NCI-H2081 (cell line): Measurements from ENCODE around the gene TTLL13.

ENCODE experiments used
- DNase-seq, 2 experiments: peaks; one replicate each; lab custom pipeline; 2025; lab: John Stamatoyannopoulos, UW

The TTLL13 gene

GRCh38 chr15:90249203-90249863, at the start of gene TTLL13:
TTLL13 (plus strand) TSS chr15:90249556; CDS start chr15:90250631, 1,075 bp downstream.
- DNase-seq = peak; percentile 81 to 89

GRCh38 chr15:90200534-90201129, 48.7 kb upstream of the TTLL13 start:
- DNase-seq = no peak

GRCh38 chr15:90201130-90201943, 48.0 kb upstream of the TTLL13 start, which contains the start of gene SEMA4B:
SEMA4B (plus strand) TSS chr15:90201330; CDS start chr15:90201579, 249 bp downstream.
- DNase-seq = peak; percentile 55 to 63

- DNase-seq = no peak
Measured at GRCh38 chr15:90201944-90202375, 47.4 kb upstream of the TTLL13 start.

- no peak for DNase-seq
Measured at GRCh38 chr15:90202929-90203328, 46.4 kb upstream of the TTLL13 start.

GRCh38 chr15:90203473-90203872, 45.9 kb upstream of the TTLL13 start:
- DNase-seq = no peak

- DNase-seq = peak in 1 of 2 experiments; percentile 42
Measured at GRCh38 chr15:90203922-90204321, 45.4 kb upstream of the TTLL13 start.

- DNase-seq = no peak
Measured at GRCh38 chr15:90205050-90205848, 44.1 kb upstream of the TTLL13 start.

GRCh38 chr15:90205886-90206285, 43.5 kb upstream of the TTLL13 start:
- DNase-seq = no peak

GRCh38 chr15:90207252-90207651, 42.1 kb upstream of the TTLL13 start:
- DNase-seq = no peak

- no peak for DNase-seq
Measured at GRCh38 chr15:90208356-90208755, 41.0 kb upstream of the TTLL13 start.

GRCh38 chr15:90209591-90209990, 39.8 kb upstream of the TTLL13 start:
- no peak for DNase-seq

GRCh38 chr15:90210593-90210992, 38.8 kb upstream of the TTLL13 start:
- no peak for DNase-seq

- no peak for DNase-seq
Measured at GRCh38 chr15:90211009-90211408, 38.3 kb upstream of the TTLL13 start.

- no peak for DNase-seq
Measured at GRCh38 chr15:90211440-90212143, 37.8 kb upstream of the TTLL13 start.

GRCh38 chr15:90212221-90213098, 36.9 kb upstream of the TTLL13 start:
- DNase-seq = no peak

- DNase-seq = no peak
Measured at GRCh38 chr15:90213122-90213817, 36.1 kb upstream of the TTLL13 start.

GRCh38 chr15:90213818-90214204, 35.5 kb upstream of the TTLL13 start:
- no peak for DNase-seq

- DNase-seq = no peak
Measured at GRCh38 chr15:90214553-90215196, 34.7 kb upstream of the TTLL13 start.
